HG03558 (cell line): Measurements from ENCODE around the gene FAM209B.
"Not testable (repeated sequence)": the region's sequence is repeated elsewhere in the genome, so short reads cannot be mapped to it uniquely, and the experiment has no call there.

Experiments
- ATAC-seq: cut with Tn5 transposase; IDR thresholded peaks from one replicate; pipeline ENCODE4 v1.9.1; 2021; ENCODE audit warnings: moderate number of reproducible peaks; ENCODE audit not compliant: unreplicated experiment; ENCODE audit errors: extremely low read depth

Gene FAM209B, protein sequence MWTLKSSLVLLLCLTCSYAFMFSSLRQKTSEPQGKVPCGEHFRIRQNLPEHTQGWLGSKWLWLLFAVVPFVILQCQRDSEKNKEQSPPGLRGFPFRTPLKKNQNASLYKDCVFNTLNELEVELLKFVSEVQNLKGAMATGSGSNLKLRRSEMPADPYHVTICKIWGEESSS

DNA sequence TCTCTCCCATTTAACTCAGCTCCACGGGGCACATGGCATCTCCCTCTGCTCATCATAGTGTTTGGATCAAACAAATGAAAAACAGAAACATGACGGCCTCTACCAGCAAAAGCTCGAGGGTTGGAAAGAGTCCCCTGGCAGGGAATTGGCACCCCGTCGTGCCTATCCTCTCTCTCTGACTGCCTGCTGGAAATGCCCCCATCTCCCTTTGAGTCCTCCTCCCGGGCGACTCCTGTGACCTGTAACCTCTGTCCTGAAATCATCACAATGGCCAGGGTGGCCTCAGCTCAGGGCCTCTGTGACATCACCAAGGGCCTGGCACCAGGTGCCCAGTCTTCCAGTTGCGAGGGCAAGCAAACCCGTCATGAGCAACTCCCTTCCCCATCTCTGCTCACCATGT, at the start of gene FAM209B:
TSS of gene FAM209B (plus strand) at position 301 of the 400 bp plus-strand sequence. CDS start at position 397, 96 bp downstream.
- ATAC-seq: not testable (repeated sequence)

DNA sequence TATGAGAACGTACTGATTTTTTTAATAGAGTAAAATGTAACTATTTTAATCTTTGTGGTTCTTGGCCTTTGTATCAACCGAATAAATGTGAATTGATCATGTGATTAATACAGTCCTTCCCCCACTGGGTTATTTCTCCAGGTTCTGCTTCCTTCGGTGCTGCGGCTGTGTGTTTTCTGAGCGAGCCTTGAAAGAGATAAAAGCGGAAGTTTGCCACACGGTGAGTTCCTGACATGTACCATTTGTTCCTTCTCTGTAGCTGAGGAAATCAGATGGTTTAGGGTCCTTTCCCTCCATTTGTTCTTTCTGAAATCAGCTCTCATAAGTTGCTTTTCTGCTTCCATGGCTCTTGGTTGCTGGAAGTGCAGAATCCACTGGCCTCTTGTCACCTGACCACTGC, 49.1 kb upstream of the FAM209B start:
- no peak for ATAC-seq

DNA sequence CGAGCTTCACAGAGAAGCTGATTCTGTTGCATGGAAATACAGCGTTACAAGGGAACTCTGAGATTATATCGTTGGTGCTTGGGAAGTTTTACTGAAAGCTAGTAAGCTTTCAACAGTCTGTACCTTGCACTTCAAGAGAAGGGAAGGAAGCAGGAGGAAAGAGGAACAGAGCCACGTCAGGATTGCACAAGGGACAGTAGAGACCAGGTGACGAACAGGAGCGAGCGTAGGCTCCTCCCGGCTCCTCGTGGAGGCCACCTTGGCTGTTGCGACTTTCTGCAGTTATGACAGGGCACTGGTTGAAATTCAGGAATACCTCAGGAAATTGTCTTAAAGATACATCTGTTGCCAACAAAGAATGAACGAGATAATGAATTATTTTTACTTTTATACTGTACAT, 45.8 kb upstream of the FAM209B start:
- ATAC-seq: no peak

DNA sequence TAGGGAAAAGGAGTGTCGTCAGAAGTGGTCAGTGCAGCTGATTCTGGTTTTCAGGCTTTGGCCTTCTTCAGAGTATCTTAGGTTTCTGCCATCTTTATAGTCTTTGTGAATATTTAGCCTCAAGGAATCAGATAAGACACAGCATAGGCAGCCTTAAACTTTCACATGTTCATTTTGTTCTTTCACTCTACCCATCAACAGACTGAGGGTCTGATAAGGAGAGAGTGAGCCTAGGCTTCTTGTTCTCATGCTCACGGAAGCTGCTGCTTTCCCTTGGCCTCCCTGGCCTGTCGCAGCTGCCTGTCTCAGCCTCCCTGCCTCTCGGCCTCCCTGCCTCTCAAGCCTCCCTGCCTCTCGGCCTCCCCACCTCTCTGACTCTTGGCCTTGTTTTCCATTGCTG, 44.5 kb upstream of the FAM209B start:
- ATAC-seq: no peak

DNA sequence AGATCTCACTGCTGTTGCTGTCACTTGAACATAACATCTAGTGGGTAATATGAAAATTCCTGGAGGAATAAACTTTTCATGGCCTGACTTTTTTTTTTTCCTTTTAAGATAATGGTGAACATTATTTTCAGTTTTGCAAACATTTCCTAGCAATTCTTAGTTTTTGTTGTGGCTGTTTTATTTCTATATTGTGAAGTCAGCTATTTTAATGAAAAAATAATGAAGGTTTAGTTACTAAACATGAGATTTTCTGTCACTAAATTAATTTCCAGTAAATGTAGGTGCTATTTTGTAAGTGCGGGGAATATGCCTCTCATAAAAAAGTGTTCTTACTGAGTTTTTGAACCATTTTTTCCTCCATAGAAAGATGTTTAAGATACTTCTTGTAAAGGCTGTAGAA, 31.9 kb upstream of the FAM209B start:
- no peak for ATAC-seq

DNA sequence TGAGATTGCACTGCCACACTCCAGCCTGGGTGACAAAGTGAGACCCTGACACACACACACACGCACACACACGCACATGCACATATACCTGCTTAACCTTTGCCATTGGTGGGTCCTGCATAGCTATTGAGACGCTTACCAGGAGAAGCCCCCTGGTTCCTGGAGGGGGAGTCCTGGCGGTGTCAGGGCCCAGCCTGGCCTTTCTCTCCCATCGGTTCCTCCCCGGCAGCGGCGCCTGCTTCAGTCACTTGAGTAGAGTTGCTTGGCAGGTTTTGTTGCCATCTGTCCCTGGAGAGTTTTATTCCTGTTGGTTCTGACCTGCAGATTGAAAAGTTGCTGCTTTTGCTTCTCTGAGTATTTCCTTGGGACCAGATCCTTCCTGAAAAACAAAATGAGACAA, 29.1 kb upstream of the FAM209B start:
- no peak for ATAC-seq

DNA sequence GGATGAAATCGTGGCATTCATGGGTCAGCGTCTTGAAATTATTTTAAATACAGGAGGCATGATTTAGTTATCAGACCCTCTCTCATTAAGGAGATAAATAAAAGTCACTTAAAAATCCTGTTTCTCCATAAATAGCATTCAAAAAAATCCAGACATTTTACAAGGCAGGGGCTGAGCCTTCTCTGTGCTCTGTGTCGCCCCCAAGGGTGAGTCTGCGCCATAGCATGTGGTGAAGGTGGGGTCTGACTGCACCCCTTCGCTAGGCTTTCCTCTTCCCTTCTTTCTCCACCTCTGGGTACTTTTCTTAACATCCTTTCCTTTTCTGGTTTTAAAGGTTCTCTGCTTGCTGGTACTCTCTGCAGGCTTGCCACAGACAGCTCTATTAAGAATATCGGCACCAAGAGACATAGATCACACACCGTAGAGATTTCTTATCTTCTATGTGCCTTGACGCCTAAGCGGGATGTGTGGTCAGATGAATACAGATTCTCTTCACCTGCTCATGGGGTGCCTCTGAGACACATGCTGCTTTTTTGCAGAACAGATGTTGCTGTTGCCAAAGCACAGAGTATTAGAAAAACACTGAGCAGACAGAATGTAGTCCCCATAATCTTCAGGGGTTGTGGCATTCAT, 28.6 kb upstream of the FAM209B start:
- no peak for ATAC-seq

DNA sequence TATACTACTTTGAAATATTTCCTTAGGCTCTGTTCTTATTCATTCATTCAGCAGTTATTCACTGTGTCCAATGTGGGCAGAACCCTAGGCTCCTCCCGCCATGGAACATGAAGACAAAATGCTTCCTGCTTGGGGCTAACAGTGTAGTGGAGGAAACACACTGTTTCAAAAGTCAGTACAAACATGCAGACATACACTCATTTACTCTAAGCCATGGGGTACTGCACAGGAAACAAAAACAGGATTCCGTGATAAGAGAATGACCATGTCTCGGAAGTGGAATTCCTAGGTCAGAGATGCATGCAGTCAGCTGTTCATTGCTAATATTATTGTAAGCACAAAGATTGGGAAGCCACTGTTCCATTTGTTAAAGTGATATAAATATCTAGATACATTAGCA, 26.9 kb upstream of the FAM209B start:
- ATAC-seq: no peak

DNA sequence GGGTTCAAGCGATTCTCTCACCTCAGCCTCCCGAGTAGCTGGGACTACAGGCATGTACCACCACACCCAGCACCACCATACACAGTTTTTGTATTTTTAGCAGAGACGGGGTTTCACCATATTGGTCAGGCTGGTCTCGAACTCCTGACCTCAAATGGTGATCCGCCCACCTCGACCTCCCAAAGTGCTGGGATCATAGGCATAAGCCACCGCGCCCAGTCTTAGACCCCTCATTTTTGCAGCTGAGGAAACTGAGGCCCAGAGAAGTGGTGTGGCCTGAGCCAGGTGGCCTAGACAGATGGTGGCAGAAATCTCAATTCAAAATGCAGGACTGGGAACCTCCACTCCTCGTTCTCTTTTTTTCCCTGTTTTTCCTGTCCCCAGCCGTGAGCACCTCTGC, 21.1 kb upstream of the FAM209B start:
- no peak for ATAC-seq

DNA sequence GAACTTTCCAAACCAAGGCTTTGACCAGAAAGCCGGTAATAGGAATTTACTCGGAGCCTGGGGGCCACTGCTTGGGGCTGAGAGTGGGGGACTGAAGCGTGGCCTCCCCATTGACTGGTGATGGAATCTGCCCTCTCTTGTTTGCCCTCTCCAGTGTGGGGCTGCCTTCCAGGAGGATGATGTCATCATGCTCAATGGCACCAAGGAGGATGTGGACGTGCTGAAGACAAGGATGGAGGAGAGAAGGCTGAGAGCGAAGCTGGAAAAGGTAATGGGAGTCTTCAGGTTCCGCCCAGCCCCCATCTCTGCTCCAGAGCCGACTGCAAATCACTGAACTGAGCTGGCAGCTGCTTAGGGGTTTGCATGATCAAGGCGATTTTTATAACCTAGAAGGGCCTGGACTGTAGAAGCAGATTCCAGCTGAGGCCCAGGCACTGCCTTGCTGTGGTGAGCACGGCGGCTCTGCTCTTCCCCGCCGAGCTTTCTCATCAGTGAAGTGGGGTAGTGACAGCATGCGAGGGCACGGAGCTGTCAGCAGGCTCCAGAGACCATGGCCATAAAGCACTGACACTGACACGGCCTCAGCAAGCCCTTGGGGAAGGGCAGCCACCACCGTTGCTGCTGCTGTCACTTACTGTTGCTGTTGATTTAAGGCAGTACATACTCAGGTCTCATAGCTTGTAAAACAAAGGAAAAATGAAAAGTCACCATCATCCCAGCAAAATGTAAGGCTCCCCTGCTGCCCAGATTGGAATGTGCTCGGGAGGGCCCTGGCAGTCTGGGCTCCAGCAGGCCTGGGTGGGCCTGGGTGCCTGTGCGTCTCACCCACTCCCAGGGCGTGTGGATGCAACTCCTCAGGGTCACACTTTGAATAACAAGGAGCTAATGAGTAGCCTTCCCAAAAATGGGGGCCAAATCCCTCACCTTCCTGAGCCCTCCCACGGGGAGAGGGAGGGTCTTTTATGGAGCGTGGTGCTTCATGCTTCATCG, 19.6 kb upstream of the FAM209B start:
- ATAC-seq: no peak

DNA sequence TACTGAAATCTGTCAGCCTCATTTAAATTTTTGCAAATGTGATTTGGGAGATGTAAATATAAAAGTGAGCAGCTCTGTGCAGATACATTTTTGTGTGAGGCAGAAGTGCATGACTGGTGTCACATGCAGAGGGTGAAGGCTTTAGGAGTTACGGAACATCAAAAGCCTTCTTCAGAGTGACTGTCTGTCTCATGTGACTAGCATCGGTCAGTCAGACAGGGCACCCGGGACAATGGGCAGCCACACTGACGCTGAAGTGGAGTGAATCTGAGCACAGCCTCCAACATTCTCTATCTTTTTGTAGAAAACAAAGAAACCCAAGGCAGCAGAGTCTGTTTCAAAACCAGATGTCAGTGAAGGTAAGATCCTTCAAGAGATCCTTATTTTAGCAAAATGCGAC, 16.4 kb upstream of the FAM209B start:
- no peak for ATAC-seq

DNA sequence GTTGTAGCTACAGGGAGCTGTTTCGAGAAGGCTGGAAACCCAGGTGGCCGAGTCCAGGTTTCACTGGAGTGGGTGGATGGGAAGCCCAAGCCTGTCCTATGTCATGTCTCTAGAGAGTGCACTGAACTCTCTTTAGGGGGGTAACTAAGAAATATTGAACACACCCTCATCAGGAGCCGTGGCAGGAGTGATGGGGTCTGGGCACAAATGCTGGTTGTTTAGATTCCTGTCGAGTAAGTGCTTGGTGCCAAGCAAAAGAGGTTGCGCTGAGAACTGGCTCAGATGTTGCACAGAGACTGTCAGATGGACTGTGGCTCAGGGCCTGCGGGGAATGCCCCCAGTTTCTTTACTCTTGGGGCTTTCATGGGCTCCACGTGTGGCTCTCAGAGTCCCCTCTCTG, 15.8 kb upstream of the FAM209B start:
- ATAC-seq: no peak

DNA sequence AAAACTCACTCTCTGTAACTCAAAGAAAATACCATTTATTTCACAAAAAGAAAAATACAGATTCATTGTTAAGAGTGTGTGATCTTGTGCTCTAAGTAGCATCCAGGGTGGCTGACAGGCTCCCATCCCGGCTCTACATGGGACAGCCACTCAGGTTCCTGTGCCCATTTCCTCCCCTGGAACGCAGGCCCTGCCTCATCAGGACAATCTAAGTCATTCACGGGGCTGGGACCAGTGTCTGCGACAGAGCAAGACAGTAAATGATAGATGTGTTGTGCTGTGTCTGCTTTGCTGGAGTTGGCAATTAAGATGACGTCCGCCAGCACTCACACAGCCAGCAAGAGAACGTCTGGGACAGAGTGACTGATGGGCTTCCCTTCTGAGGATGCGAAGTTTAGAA, 15.4 kb upstream of the FAM209B start:
- ATAC-seq: no peak

DNA sequence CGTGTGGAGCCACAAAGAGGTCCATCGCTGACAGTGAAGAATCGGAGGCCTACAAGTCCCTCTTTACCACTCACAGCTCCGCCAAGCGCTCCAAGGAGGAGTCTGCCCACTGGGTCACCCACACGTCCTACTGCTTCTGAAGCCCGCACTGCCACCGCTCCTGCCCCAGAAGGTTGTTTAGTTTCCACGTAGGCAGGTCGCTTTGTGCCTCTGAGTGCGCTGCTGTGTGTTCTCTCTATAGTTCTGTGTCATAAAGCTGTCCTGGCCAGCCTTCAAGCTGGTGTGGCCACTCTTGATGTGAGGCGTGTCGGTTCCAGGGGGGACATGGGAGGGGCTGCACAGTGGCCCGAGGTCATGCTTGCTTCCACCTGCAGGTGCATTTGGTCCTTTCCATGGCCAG, 14.9 kb upstream of the FAM209B start:
- no peak for ATAC-seq

DNA sequence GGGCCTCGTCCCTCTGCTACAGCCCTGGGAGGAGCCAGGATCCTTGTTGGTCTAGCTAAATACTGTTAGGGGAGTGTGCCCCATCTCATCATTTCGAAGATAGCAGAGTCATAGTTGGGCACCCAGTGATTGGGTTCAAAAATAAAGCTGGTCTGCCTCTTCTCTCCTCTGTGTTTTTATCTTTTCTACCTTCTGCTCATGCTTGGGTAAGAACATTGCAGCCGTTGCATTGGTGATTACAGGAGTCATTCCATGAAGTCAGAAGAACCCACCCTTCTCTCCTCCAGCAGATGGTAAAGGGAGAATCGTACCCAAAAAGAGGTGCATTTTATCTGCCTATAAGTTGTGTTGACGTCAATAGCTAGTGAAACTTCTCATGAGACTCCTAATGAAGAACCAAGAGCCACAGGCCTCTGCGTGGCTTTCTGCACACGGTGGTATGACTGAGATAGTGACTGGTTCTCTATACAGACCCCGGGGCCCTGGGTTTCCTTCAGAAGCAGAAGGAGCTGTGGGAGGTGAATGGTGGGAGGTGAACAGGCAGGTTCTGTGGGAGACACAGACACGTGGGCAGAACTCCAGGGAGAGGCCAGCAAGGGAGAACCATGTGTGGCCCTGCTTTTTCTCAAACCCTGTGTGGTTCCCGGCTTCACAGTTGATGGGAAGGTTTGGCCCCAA, 14.2 kb upstream of the FAM209B start:
- no peak for ATAC-seq

DNA sequence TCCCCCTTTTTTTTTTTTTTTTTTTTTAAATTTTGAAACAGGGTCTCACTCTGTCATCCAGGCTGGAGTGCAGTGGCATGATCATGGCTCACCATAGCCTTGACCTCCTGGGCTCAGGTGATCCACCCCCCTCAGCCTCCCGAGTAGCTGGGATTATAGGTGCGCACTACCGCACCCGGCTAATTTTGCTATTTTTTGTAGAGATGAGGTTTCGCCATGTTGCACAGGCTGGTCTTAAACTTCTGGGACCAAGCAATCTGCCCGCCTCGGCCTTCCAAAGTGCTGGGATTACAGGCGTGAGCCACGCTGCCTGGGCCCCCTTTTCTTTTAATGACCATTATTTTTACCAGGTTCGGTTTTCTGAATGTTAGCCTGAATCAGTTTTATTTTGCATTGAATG, 13.5 kb upstream of the FAM209B start:
- ATAC-seq: no peak

DNA sequence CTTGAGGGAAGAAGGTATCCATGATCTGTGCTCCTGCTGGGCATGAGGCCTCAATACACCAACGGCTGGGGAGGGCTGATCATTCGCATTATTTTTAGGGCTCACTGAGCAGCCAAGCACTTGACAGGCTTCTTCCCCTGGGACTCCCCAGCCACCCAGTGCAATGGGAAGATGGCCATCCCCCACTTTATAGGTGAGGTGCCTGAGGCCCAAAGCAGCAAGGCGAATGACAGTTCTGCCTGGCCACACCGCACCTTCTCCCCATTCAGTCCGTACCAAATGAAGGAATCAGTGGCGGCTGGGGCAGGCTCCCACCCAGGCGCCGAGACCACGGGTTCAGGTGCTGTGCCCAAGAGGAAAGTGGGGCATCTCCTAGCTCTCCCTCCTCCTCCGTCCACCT, 12.9 kb upstream of the FAM209B start:
- ATAC-seq: no peak

DNA sequence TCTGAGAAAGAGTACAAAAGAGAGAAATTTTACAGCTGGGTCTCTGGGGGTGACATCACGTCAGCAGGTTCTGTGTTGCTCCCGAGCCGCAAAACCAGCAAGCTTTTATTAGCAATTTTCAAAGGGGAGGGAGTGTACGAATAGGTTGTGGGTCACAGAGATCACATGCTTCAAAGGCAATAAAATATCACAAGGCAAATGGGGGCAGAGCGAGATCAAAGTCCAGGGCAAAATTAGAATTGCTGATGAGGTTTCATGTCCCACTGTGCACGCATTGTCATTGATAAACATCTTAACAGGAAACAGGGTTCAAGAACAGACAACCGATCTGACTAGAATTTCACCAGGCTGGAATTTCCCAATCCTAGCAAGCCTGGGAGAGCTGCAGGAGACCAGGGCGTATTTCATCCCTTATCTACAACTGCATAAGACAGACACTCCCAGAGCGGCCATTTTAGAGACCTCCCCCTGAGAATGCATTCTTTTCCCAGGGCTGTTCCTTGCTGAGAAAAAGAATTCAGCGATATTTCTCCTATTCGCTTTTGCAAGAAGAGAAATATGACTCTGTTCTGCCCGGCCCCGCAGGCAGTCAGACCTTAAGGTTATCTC, 12.2 kb upstream of the FAM209B start:
- not testable (repeated sequence) for ATAC-seq

DNA sequence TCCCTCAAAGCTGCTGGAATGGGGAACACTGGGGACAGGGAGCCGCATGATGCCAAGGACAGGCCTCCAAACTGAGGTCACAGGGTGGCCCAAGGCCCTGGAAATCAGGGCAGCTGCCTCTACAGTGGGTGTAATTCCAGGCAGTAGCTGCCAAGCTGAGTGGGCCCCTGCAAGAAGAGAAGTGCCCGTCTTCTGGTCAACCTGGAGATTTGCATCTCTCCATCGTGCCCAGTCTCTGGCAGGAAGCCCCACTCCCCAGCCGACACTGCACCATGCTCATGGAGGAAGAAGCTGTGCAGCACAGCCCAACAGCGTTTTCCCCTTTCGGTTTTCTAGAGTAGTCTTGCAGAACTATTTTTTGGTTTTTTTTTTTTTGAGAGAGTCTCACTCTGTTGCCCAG, 10.7 kb upstream of the FAM209B start:
- ATAC-seq: no peak

DNA sequence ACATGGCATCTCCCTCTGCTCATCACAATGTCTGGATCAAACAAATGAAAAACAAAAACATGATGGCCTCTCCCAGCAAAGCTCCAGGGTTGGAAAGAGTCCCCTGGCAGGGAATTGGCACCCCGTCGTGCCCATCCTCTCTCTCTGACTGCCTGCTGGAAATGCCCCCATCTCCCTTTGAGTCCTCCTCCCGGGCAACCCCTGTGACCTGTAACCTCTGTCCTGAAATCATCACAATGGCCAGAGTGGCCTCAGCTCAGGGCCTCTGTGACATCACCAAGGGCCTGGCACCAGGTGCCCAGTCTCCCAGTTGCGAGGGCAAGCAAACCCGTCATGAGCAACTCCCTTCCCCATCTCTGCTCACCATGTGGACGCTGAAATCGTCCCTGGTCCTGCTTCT, 8.6 kb upstream of the FAM209B start, which contains the start of gene FAM209A:
TSS of gene FAM209A (plus strand) at position 301 of the 400 bp plus-strand sequence. CDS start at position 366, 65 bp downstream.
- ATAC-seq: not testable (repeated sequence)
